ENCODE results near the gene PNCK.
"Not testable (repeated sequence)": the region's sequence is repeated elsewhere in the genome, so short reads cannot be mapped to it uniquely, and the experiment has no call there.

GRCh38 chrX:153691032-153691827 is 17.6 kb upstream of the PNCK start:
- not testable (repeated sequence) for TF ChIP-seq TP53 (CRISPR knock-in tag; IDR thresholded peaks at IDR 0.05); CTCF (IDR thresholded peaks at IDR 0.05); POLR2A (IDR thresholded peaks at IDR 0.05; ENCODE audit: low read length); RFX5 (IDR thresholded peaks at IDR 0.05)

Data from A549 (cell line).